Activated CD4-positive, alpha-beta T cell treated with anti-CD3 and anti-CD28 coated beads, Interleukin-2, amount 50 U/mL, for 24 hours (primary cell): Measurements from ENCODE around the gene PLEKHA4.
"Not testable (repeated sequence)": the region's sequence is repeated elsewhere in the genome, so short reads cannot be mapped to it uniquely, and the experiment has no call there.

Experiments
- DNase-seq, 2 donors: peaks; one replicate each; pipeline ENCODE4 v3.0.0-alpha.2; 2020; ENCODE audit warnings: low read depth in 1 of 2, low spot score in 1 of 2

Gene PLEKHA4

GRCh38 chr19:48887861-48888612 lies 19.6 kb upstream of the PLEKHA4 start:
- no peak for DNase-seq

GRCh38 chr19:48883726-48884125 lies 15.3 kb upstream of the PLEKHA4 start:
- no peak for DNase-seq

GRCh38 chr19:48881741-48882657 lies 13.6 kb upstream of the PLEKHA4 start:
- DNase-seq, result no peak

DNA sequence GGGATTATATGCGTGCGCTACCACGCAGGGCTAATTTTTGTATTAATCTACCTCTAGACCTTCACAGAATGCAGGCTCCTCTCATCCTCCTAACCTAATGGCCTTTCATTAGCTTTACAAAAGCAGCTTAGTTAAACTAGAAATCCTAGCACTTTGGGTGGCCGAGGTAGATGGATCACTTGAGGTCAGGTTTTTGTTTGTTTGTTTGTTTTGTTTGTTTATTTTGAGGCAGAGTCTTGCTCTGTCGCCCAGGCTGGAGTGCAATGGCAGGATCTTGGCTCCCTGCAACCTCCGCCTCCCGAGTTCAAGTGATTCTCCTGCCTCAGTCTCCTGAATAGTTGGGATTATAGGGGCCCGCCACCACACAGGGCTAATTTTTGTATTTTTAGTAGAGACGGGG lies 11.3 kb upstream of the PLEKHA4 start:
- not testable (repeated sequence) for DNase-seq

- no peak for DNase-seq
Measured at GRCh38 chr19:48879025-48879637, 10.7 kb upstream of the PLEKHA4 start.

GRCh38 chr19:48878196-48879024 lies 10.0 kb upstream of the PLEKHA4 start:
- no peak for DNase-seq

GRCh38 chr19:48877855-48878195 lies 9.4 kb upstream of the PLEKHA4 start:
- DNase-seq, result no peak

DNA sequence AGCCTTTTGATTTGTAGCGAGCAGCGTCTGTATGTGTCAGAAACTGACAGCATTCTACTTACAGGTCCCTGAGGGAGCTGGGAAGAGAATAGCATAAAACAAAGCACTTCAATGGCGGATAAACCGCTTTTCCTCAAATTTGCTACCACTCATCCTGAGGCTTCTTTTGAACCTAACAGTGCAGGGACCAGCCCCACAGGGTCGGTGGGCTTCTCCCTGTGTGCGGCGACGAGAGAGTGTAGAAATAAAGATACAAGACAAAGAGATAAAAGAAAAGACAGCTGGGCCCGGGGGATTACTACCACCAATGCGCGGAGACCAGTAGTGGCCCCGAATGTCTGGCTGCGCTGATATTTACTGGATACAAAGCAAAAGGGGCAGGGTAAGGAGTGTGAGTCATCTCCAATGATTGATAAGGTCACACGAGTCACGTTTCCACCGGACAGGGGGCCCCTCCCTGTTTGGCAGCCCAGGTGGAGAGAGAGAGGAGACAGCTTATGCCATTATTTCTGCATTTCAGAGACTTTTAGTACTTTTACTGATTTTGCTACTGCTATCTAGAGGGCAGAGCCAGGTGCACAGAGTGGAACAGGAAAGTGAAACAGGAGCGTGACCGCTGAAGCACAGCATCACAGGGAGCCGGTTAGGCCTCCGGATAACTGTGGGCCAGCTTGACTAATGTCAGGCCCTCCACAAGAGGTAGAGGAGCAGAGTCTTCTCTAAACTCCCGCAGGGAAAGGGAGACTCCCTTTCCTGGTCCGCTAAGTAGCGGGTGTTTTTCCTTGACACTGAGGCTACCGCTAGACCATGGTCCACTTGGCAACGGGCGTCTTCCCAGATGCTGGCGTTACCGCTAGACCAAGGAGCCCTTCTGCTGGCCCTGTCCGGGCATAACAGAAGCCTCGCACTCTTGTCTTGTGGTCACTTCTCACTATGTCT lies 7.9 kb upstream of the PLEKHA4 start:
- peak in 1 of 2 donors; percentile 54 for DNase-seq

- DNase-seq, result no peak
Measured at GRCh38 chr19:48874303-48875135, 6.1 kb upstream of the PLEKHA4 start.

DNA sequence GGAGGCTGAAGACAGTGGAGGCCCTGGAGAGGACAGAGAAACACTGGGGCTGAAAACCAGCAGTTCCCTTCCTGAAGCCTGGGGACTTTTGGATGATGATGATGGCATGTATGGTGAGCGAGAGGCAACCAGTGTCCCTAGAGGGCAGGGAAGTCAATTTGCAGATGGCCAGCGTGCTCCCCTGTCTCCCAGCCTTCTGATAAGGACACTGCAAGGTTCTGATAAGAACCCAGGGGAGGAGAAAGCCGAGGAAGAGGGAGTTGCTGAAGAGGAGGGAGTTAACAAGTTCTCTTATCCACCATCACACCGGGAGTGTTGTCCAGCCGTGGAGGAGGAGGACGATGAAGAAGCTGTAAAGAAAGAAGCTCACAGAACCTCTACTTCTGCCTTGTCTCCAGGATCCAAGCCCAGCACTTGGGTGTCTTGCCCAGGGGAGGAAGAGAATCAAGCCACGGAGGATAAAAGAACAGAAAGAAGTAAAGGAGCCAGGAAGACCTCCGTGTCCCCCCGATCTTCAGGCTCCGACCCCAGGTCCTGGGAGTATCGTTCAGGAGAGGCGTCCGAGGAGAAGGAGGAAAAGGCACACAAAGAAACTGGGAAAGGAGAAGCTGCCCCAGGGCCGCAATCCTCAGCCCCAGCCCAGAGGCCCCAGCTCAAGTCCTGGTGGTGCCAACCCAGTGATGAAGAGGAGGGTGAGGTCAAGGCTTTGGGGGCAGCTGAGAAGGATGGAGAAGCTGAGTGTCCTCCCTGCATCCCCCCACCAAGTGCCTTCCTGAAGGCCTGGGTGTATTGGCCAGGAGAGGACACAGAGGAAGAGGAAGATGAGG lies 5.3 kb upstream of the PLEKHA4 start:
- no peak for DNase-seq

- DNase-seq, result peak in 1 of 2 donors; percentile 75
Measured at GRCh38 chr19:48872884-48873475, 4.6 kb upstream of the PLEKHA4 start.

DNA sequence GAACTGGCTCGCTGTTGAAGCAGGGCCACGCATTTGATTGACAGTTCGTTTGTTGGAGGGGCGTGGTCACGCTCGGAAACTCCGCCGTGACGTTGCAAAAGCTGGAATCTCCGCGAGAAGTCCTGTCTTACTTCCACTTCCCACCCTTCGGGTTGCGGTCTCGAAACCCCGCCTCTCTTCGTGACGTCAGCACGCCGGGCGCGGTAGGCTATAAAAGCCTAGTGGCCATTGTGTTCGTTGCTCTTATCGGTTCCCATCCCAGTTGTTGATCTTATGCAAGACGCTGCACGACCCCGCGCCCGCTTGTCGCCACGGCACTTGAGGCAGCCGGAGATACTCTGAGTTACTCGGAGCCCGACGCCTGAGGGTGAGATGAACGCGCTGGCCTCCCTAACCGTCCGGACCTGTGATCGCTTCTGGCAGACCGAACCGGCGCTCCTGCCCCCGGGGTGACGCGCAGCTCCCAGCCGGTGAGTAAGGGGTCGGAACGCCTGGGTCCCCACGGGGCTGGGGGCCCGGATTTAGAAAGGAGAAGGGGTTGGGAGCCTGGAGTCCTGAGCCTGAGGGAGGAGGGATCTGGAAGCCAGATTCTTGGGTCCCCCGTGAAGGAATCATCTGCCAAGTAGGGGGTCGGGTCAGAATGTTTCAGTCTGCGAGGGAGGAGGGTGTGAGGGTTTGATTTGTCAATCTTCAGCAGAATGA lies 3.9 kb upstream of the PLEKHA4 start, which contains the start of gene PPP1R15A:
Gene PPP1R15A (plus strand): TSS at position 240 of the 702 bp plus-strand sequence. CDS start 813 bp downstream, outside the sequence.
- peak; percentile 99 to 100 for DNase-seq

GRCh38 chr19:48871471-48872181 lies 3.2 kb upstream of the PLEKHA4 start:
- DNase-seq, result not testable (repeated sequence)

- DNase-seq, result no peak
Measured at GRCh38 chr19:48870048-48870447, 1.6 kb upstream of the PLEKHA4 start.

DNA sequence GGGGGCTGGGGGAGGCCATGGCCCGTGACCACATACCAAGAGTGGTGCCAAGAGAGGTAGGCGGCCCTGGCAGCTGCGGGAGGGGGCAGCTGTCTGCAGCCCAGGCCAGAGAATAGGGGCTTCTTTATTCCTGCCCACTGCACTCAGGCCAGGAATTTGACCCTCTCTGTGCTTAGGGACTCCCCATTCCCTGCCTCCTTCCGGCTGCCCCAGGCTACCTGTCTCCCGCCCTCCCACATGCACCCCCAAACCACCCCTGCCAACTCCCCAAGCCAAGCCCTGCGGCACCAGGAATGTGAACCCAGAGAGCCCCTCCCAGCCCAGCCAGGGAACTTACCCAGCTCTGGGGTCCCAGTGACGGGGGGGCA lies 687 bp downstream of the PLEKHA4 start:
- no peak for DNase-seq

DNA sequence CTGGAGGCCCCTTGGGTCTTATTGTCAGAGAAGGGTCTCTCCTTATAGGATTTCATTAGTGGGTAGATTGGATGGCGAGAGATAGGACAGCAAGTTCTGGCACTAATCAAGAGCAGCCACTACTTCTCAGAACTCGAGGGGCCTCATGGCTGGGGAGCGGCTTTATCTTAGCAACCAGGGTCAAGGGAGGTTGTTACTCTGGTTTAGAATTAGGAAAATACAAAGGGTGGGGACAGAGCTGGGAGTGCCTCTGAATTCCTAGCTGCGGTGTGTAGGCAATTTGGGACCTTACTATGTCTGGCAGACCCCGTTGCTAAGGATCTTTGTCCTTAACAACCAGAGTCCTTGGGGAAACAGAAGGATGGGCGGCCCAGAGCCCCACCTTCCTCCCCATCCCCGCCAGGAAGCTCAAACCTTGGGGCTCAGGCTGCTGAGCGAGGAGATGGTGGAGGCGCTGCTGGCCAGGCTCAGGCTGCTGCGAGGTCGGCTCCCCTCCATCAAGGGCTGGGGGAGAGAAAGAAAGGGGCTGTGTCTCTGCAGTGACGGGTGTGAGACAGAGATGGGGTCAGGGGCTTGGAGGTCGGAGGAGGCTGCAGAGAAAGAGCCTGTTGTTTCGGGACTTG lies 1.2 kb downstream of the PLEKHA4 start:
- DNase-seq, result no peak
